Activated T-helper 17 cell treated with anti-CD3 and anti-CD28 coated beads, Interleukin-2, amount 50 U/mL, for 72 hours (primary cell): Measurements from ENCODE around the gene S100PBP. TPM values are rescaled to one million over a fixed set of nuclear protein-coding genes. Genes with fewer than 3 reads are reported as not detected.

ENCODE experiments used
- ATAC-seq: fragments of 150-1000 bp; cut with Tn5 transposase; replicated peaks from 2 replicates; pipeline ENCODE4 v1.10.0; 2021; ENCODE audit warnings: mild to moderate bottlenecking, moderate library complexity
- H3K27ac Mint-ChIP-seq: one replicate; pipeline ENCODE4 v1.8.0; 2022; ENCODE audit warnings: mixed read lengths
- H3K27me3 Mint-ChIP-seq: one replicate; pipeline ENCODE4 v1.8.0; 2022; ENCODE audit warnings: mixed read lengths
- H3K36me3 Mint-ChIP-seq: one replicate; pipeline ENCODE4 v1.8.0; 2022; ENCODE audit warnings: low read depth, mild to moderate bottlenecking, mixed read lengths
- H3K4me1 Mint-ChIP-seq: one replicate; pipeline ENCODE4 v1.8.0; 2022; ENCODE audit warnings: mixed read lengths
- H3K4me3 Mint-ChIP-seq: one replicate; pipeline ENCODE4 v1.8.0; 2022; ENCODE audit warnings: mild to moderate bottlenecking, mixed read lengths
- H3K9me3 Mint-ChIP-seq: one replicate; pipeline ENCODE4 v1.8.0; 2022; ENCODE audit warnings: mixed read lengths
- total RNA-seq, 2 donors: library from RNA; stranded (reverse); gene quantifications; one replicate each; pipeline ENCODE4 v1.2.3, GENCODE V29; 2022

Gene S100PBP
- total RNA-seq, 2 donors from 2014 or later: 42.7 to 48.1 TPM

DNA sequence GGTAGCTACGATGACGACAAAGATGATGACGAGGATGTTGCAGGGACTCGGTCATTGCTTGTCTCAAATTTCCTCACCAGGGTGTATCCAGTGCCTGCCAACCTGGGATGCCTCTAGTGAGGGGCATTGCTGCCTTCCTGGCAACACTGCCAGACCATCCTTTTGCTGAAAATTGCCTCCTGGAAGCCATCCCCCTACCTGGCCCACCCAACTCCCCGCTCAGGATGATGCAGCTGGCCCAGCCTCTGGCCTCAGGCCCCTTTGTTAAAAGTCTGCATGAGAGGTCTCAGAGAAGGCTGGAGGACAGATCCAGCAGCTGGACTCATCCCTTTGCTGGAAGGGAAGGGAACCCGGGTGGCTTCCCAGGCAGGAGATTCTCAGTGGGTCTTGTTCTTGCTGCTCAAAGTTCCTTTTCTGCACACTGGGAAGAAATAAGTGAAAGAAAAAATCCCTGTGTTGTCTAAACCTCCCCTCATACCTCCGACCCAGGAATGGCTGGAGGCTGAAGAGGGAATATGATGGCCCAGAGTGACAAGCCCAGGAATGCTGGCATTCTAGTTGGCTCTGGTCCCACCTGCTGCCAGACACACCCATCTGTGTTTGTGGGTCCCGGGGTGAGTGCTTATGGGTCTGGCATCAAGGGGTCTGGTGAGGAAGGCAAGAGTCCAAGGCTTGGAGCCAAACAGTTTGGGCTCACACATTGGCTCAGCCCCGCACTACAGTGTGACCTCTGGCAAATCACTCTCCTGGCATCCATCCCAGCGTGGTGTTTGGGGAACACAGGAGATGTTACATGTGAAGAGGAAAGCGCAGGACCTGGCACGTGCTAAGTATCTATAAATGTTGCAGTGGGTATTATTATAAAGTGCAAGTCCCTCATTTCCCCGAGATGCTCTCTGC lies 60.0 kb downstream of the S100PBP start:
- H3K4me3 Mint-ChIP-seq: no peak overlapping the region

DNA sequence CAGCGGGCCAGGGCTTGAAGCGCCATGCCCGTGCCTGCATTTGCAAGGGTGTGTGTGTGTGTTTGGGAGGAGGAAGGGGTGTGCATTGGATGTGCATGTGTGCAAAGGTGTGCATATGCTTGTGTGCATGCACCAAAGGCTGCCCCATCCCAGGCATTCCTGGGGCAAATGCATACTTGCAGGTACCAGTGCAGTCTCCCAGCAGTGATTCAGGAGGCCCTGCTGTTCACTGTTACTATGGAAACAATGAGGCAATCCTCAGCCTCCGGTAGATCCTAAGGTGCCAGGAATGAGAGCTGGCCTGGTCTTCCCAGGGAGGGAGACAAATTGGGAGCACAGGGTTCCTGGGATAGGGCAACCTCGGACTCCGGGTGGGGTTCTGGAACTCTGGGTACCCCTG lies 60.7 kb downstream of the S100PBP start:
- Mint-ChIP-seq H3K27ac (no peak overlapping the region), H3K9me3 (no peaks in the 10 kb centered on the region), H3K4me1 (peaks cover 5% of the 10 kb centered on the region), H3K36me3 (no peaks in the 10 kb centered on the region), H3K27me3 (peaks cover 22% of the 10 kb centered on the region), H3K4me3 (no peak overlapping the region)
- ATAC-seq: no peak

More for the DNA sequence above, 60.0 kb downstream of the S100PBP start:
- Mint-ChIP-seq H3K27ac (no peak overlapping the region), H3K4me1 (peaks cover 10% of the 10 kb centered on the region), H3K27me3 (peaks cover 26% of the 10 kb centered on the region), H3K36me3 (no peaks in the 10 kb centered on the region), H3K9me3 (no peaks in the 10 kb centered on the region)
- ATAC-seq: no peak

DNA sequence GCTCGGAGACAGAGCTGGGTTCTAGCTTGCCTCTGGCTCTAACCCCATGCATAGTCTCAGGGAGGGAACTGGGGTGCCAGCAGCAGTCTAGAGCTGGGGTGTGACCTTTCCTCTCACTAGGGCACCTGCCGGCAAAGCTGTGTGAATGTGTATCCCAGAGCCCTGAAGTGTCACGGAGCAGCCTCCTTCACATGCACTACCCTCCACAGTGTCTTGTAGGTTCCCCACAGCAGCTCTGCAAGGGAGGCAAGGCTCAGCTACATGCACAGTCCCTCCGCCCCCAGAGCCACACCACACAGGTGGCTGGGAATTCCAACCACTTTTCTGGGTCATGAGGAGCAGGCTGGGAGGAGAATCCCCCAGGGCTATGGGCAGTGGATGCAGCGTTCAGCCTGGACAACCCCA lies 61.2 kb downstream of the S100PBP start:
- Mint-ChIP-seq H3K36me3 (no peaks in the 10 kb centered on the region), H3K4me3 (no peak overlapping the region), H3K4me1 (peaks cover 5% of the 10 kb centered on the region), H3K27me3 (peaks cover 25% of the 10 kb centered on the region), H3K27ac (no peak overlapping the region), H3K9me3 (no peaks in the 10 kb centered on the region)
- ATAC-seq: no peak

DNA sequence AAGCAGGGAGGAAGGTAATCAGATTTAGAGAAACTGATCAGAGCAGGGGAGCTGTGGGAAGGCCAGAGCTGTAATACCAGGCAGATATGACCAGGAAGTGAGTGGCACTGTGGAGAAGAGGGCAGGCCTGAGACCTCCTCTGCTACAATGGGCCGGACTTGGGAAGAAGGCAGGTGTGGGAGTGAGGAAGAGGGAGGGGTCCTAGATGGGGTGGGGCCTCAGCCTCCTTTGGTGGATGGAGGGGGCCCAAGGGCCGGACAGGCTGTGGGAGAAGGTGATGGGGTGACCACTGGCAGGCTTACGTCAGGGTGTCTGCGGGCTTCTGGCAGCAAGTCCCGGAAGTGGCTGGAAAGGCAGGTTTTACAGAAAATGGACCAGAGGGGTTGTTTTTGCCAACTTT lies 63.8 kb downstream of the S100PBP start:
- Mint-ChIP-seq H3K4me3 (no peak overlapping the region), H3K27me3 (peaks cover 29% of the 10 kb centered on the region), H3K9me3 (no peaks in the 10 kb centered on the region), H3K27ac (no peak overlapping the region), H3K36me3 (no peaks in the 10 kb centered on the region), H3K4me1 (no peaks in the 10 kb centered on the region)
- ATAC-seq: no peak

DNA sequence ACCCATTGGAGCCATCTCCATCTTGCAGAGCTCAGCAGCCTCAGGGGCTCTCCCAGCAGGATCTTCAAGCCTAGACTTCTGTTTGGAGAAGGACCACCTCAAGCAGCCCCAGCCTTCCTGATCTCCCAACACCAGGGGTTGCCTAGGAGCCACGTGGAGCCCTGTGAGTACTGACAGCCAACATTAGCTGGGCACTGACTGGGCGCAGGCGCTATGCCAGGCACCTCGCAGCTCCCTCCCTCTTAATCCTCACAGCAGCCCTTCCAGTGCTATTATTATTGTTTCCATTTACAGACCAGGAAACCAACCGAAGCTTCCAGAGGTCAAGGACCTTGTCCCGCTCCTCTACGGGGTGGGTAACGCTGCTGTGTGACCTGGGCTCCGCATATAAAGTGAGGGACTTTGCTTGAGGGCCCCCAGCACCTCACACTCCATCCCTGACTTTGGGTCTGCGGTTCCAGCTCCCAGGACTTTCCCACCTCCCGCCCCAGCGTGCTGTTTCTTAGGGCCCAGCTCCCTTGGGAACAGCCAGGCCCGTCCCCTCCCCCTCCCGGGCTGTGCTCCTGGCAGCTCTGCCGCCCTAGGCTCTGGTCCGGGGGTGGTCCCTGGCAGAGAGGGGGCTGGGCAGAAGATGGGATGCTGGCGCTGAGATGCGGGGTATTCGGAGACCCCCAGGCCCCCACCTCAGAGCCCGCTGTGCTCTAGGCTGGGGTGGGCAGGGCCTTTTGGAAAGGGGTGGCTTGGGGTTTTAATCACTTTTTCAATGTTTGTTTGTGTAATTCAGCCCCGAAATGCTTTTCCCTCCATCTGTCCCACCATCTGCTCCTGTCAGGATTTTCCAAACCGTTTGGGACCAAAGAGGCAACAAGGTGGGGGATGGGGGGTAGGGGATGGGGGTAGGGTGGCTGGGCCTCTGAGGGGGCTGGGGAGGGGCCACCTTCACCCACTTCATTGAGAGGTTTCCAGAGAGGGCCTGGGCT lies 64.7 kb downstream of the S100PBP start:
- no peaks in the 10 kb centered on the region for H3K36me3 Mint-ChIP-seq
- H3K27ac Mint-ChIP-seq: no peak overlapping the region
- no peak overlapping the region for H3K4me3 Mint-ChIP-seq
- no peaks in the 10 kb centered on the region for H3K9me3 Mint-ChIP-seq
- ATAC-seq: no peak
- no peaks in the 10 kb centered on the region for H3K4me1 Mint-ChIP-seq
- H3K27me3 Mint-ChIP-seq: peaks cover 32% of the 10 kb centered on the region

DNA sequence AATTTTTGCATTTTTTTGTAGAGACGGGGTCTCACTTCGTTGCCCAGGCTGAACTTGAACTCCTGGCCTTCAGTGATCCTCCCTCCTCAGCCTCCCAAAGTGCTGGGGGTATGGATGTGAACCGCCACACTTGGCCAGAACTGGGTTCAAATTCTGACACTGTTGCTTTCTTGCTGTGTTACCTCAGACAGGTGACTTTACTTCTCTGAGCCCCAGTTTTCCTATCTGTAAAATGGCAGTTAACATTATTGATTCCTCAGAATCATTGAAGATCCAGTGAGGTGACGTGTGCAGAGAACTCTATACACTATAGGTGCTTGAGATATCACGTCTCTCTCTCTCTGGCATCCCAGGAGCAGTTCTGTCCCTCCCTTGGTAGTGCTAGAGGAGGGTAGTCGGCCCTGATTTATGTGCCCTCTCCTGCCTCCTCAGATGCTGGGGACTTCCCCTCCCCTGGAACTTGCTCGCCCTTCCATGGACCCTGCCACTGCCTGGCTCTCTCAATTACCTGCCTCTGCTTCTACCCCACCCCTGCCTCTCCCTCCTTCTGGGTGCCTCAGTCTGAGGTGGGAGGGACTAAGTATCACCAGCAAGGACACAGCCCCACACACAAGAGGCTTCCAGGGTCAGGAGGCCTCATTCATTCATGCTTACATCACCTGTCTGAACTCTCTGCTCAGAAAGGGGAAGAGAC lies 66.0 kb downstream of the S100PBP start:
- H3K4me3 Mint-ChIP-seq: no peak overlapping the region
- no peaks in the 10 kb centered on the region for H3K9me3 Mint-ChIP-seq
- H3K27ac Mint-ChIP-seq: no peak overlapping the region
- H3K4me1 Mint-ChIP-seq: no peaks in the 10 kb centered on the region
- no peak for ATAC-seq
- peaks cover 41% of the 10 kb centered on the region for H3K27me3 Mint-ChIP-seq
- no peaks in the 10 kb centered on the region for H3K36me3 Mint-ChIP-seq

DNA sequence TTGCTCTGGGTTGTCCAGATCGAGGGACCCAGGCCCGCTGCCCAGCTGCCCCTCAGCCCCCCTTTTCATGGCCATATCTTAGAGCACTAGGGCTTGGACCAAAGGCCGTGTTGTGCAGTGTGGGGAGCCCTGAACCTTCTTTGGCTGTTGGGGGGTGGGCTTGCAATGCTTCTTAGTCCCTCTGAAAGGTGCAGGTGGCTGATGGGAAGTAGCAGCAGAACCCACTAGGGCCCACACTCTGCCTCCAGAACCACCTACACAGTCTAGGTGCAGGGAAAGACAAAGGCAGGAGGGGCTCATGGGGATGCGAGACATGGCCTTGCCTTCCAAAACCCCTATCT lies 66.5 kb downstream of the S100PBP start:
- peaks cover 44% of the 10 kb centered on the region for H3K27me3 Mint-ChIP-seq
- H3K27ac Mint-ChIP-seq: no peak overlapping the region
- no peaks in the 10 kb centered on the region for H3K36me3 Mint-ChIP-seq
- H3K4me3 Mint-ChIP-seq: no peak overlapping the region
- H3K4me1 Mint-ChIP-seq: no peaks in the 10 kb centered on the region
- no peaks in the 10 kb centered on the region for H3K9me3 Mint-ChIP-seq
- ATAC-seq: no peak

DNA sequence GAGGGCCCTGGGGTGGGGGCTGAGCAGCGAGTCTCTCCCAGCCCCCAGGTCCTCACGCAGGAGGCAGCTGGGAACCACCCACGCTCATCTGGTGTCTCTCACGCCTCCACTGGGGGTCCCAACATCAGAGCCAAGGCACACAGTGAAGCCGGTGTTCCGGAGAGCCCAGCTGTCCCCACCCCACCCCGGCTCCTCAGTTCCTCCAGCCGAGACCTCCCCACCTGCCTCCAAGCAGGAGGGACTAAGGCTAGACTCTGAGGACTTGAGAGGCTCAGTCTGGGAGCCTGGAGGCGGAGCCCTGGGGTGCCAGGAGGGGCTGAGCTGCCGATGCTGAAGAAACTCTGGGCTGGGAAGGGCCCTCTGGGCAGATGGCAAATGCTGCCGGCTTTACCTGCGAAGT lies 67.3 kb downstream of the S100PBP start:
- H3K27me3 Mint-ChIP-seq: peaks cover 51% of the 10 kb centered on the region
- no peaks in the 10 kb centered on the region for H3K9me3 Mint-ChIP-seq
- no peaks in the 10 kb centered on the region for H3K36me3 Mint-ChIP-seq
- H3K4me1 Mint-ChIP-seq: no peaks in the 10 kb centered on the region
- H3K4me3 Mint-ChIP-seq: no peak overlapping the region
- H3K27ac Mint-ChIP-seq: no peak overlapping the region
- no peak for ATAC-seq

DNA sequence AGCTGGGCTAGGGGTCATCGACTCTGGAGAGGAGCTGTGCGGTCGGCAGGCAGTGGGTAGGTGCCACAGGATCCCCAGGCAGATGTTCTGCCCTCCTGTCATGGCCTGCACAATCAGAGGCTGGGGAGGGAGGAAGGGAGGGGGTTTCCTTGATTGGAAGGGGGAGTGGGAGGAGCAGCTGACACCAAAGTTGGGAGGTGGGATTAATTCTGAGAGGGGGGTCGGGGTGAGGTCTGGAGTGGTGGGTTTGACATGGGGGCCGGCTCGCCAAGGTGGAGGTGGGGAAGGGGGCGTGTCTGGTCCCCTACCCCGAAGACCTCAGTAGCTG lies 68.2 kb downstream of the S100PBP start:
- ATAC-seq: no peak
- Mint-ChIP-seq H3K4me1 (no peaks in the 10 kb centered on the region), H3K27ac (no peak overlapping the region), H3K4me3 (no peak overlapping the region), H3K9me3 (no peaks in the 10 kb centered on the region), H3K27me3 (peaks cover 59% of the 10 kb centered on the region), H3K36me3 (no peaks in the 10 kb centered on the region)

DNA sequence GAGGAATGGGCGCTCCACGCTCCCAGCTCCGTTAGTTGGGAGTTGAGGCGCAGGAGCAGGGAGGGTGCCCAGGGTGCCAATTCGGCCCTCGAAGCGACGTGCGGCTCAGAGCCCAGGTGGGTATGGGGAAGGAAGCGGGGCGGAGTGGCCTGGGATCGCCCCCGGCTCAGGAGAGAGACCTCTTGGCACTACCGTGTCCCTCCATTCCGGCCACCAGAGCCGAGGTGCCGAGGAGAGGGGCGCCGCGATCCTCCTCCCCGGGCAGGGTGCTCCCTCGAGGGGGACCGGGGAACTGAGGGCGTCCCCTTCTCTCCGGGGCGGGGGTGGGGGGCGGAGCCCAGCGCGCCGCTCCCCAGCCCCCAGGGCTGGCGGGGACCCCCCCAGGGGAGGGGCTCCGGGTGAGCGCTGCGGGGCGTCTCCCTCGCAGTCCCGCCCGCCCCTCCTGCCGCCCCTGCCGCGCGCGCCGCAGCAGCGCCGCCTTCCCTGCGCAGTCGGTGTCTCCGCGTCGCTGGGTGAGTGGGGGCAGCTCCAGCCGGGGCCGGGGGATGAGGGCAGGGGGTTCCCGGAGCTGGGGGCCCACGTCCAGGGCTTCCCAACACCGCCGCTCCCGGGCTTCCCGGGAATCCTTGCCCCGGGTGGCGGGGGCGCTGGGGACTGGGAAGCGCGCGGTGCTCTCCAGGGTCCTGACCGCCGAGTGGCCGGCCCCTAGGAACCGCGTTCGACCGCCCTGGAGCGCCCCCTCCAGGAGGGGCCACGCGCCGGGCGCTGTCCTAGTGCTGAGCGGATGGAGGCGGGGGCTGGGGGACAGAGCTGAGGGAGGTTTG lies 68.8 kb downstream of the S100PBP start, which contains the start of gene HPCA:
Gene HPCA, plus strand, starts transcription at position 488 of the 824 bp plus-strand sequence. CDS start 2,408 bp downstream, outside the sequence.
- Mint-ChIP-seq H3K4me1 (no peaks in the 10 kb centered on the region), H3K36me3 (no peaks in the 10 kb centered on the region), H3K4me3 (no peak within 1 kb of the TSS), H3K27ac (no peak within 1 kb of the TSS), H3K27me3 (peaks cover 61% of the 10 kb centered on the region), H3K9me3 (no peaks in the 10 kb centered on the region)
- peak; percentile 34 for ATAC-seq

DNA sequence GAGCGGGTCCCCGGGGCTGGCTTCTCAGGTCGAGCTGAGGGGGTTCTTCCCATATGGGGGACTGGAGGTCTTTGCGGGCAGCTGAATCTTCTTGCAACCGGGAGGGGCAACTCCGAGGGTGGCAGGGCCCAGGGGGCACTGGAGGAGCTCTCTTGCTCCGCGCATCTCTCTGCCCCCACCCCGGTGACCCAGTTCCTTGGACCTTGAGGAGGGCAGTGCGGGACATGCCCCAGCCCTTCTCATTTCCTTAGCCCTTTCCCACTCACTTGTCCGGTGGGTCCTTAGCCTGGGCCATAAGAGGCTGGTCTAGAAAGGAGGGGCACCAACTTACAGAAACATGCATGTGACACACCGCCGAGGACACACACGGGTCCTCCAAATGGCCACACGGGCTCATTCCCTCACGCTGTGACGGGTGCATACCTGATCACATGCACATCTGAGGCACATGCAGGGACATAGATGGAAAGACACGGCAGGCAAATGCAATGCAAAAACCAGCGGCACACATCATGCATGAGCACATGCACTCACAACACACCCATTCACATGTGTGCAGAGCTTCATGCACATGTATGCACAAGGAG lies 69.5 kb downstream of the S100PBP start:
- Mint-ChIP-seq H3K9me3 (no peaks in the 10 kb centered on the region), H3K36me3 (no peaks in the 10 kb centered on the region)

DNA sequence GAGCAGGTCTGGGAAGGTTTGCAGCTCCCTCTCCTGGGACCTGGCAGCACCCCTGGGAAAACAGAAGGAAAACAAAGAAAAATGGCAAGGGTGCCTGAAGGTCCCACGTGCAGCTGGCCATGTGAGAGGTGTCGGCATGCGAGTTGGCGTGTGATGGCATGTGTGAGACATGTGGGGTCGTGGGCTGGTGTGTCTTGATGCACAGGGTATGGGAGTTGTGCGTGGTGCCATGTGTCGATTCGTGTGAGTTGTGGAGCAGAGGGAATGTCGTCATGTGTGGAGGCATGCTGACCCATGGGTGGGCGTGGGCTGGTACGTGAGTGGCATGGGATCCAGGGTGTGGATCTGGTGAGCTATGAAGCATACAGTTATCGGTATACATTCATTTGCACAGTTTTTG lies 70.2 kb downstream of the S100PBP start:
- ATAC-seq: no peak
- Mint-ChIP-seq H3K27ac (no peak overlapping the region), H3K27me3 (peaks cover 75% of the 10 kb centered on the region), H3K9me3 (no peaks in the 10 kb centered on the region), H3K4me1 (peaks cover 5% of the 10 kb centered on the region), H3K4me3 (no peak overlapping the region), H3K36me3 (peaks cover 5% of the 10 kb centered on the region)

More for the DNA sequence above, 69.5 kb downstream of the S100PBP start:
- Mint-ChIP-seq H3K27ac (no peak overlapping the region), H3K4me1 (no peaks in the 10 kb centered on the region), H3K27me3 (peaks cover 68% of the 10 kb centered on the region), H3K4me3 (no peak overlapping the region)
- no peak for ATAC-seq

DNA sequence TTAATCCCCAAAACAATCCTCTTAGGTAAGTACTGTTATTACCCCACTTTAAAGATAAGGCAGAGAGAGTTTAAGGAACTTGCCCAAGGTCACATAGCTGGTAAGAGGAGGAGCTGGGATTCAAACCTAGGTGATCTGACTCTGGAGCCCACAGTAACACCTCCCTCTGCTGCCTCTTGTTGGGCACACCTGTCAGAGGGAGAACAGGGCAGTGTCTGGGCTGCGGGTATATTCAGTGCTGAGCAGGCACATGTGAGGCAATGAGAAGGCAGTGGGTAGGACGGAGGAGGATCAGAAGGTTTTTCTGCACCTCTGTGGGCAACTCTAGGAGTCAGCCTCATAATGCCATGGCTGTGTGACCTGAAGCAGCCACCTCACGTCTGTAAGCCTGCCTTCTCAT lies 70.7 kb downstream of the S100PBP start:
- H3K27me3 Mint-ChIP-seq: peaks cover 75% of the 10 kb centered on the region
- no peaks in the 10 kb centered on the region for H3K9me3 Mint-ChIP-seq
- H3K4me3 Mint-ChIP-seq: no peak overlapping the region
- H3K36me3 Mint-ChIP-seq: peaks cover 6% of the 10 kb centered on the region
- peaks cover 5% of the 10 kb centered on the region for H3K4me1 Mint-ChIP-seq
- ATAC-seq: no peak
- no peak overlapping the region for H3K27ac Mint-ChIP-seq
